Uterus (tissue), 2 donors: ENCODE results near the gene EPHB2.

Experiments used
- CTCF ChIP-seq, 4 experiments: fragments of 200-600 bp in 2 of 4; fragments of 450-650 bp in 2 of 4; sonication (generic) in 2 of 4; IDR thresholded peaks; one replicate each; pipeline ENCODE4 v1.5.1; 2016 to 2019; ENCODE audit warnings: antibody characterized with exemption in 4 of 4, mild to moderate bottlenecking in 2 of 4, moderate library complexity in 1 of 4
- POLR2A ChIP-seq, 2 donors: fragments of 450-650 bp; IDR thresholded peaks; one replicate each; pipeline ENCODE4 v1.6.1; 2016; ENCODE audit warnings: antibody characterized with exemption in 2 of 2, mild to moderate bottlenecking in 1 of 2, moderate library complexity in 1 of 2

- no peak for TF ChIP-seq CTCF (IDR thresholded peaks at IDR 0.05)
- TF ChIP-seq POLR2A (IDR thresholded peaks at IDR 0.05): no peak
Measured at GRCh38 chr1:22729400-22729773, 18.7 kb downstream of the EPHB2 start.
